DMS 273 (cell line): ENCODE results near the gene CEP295NL.
A peak's percentile ranks its signal among the peaks of the same experiment; 100 is the strongest.
"Not testable (repeated sequence)": the region's sequence is repeated elsewhere in the genome, so short reads cannot be mapped to it uniquely, and the experiment has no call there.

Experiments used
- DNase-seq: peaks from one replicate; lab custom pipeline; 2025; ENCODE audit not compliant: unreplicated experiment; lab: John Stamatoyannopoulos, UW

CEP295NL gene, protein sequence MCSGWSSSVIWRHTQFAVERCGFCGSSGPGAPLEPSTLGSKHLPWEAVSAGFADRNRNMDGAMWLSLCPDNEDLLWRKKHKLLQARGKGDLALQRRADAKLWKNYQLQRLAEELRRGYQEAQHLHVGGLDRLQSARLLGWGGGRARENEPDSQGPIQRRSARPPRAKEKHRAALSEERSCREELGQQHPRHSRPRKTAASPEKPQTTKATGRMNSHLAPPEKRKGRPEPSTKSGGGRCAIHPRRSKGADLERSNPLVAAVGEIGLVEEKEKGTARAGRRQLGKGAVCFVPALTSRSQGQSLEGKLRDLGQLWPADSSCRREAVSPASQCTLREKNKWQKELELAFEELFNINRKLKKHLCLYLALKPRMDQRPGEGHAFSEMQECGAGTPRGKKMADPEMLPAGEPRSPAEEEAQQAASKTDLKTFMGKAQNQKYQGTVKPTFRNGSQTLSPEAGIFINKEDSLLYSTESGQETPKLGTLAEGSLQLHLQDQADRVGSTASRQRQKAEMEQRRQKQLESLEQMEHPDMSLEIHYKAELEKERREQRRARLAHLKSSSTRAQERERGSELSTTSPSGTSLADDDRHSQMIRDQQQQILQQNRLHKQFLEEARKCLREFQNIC

DNA sequence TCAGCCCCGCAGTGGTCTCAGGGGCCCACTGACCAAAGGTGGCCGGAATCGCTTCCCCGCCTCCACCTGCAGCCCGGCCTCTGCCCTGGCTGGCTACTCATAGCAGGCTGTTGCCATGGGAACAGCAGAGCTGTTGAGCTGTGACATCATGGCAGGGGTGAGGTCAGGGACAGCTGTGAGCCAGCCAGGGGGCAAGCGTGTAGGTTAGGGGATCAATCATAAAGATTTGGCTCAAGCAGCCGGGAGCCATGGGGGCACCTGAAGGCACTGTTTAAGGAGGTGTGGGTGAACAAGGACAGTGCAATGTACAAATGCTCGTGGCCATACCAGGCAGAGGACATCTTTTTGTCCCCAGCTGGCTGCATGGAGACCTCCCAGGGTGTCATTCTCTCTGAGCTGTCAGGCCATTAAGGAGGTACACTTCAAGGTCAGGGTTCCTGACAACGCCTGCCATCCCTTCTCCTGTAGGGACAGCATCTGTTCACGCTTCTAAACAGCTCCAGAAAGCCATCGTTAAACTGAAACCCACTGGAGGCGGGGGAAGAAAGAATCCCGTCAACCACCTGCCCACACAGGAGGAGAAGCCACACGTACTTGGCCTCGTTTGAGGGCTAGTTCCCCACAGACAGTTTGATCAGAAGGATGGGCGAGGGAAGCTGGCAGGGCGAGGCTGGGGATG lies at the start of gene CEP295NL:
Gene CEP295NL, minus strand, starts transcription at position 101 of the 679 bp plus-strand sequence. CDS start 1,373 bp downstream, outside the sequence.
- DNase-seq = peak; percentile 53

DNA sequence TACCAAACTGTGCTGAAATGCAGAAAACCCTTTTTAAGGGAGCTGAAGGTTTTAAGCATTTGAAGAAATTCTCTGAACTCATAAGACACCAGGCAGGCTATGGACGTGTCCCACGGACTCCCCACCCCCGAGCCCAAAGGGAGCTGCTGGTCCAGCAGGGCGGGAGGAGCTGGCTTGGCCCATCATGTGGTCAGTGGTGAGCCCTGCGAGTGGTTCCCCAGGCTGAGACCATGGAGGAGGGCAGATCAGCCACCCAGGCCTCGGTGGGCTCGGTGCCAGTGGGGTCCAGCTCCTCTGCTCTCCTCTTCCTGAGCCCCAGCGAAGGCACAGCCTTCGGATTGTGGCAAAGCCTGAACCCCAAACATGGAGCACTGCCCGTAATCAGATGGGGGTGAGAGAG lies 49.7 kb upstream of the CEP295NL start:
- no peak for DNase-seq

DNA sequence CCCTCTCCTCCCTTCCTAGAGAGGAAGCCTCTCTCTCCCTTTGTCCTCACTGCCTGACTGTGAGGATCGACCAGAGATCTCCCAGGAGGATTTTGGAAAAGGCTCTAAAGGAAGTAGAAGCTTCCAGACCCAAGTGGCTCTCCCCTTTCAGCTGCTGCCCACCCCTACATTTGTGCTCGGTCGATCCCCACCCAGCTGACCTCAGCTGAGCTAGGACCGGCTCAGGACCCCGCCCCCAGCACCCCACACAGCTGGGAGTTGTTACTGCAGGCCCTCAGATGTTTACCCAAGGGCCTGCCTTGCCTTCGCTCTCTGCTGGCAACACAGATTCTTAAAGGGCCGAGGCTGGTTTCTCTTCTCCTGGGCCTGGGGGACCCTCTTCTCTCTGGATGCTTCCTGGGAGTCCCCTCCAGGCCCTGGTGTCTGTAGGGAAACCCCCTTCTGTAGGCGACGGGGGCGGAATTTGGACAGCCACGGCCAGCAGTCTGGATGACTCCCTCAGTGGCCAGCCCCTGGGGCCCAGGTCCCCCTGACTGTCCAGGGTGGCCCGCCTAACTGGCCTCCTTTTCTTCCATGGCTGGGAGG lies 49.1 kb upstream of the CEP295NL start:
- DNase-seq = no peak

DNA sequence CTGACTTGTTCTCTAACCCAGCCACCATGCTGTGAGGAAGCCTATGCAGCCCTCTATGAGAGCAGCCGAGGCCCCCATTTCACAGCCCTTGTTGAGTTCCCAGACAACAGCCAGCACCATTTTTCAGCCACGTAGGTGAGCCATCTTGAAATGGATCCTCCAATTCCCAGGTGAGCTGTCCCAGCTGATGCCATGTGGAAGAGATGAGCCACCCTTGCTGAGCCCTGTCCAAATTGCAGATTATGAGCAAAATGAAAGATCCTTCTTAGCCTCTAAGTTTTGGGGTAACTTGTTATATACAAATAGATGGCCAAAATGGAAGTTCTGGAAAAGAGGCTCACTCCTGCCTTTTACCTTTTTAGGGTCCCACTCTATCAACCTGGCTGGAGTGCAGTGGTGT lies 47.9 kb upstream of the CEP295NL start:
- no peak for DNase-seq

DNA sequence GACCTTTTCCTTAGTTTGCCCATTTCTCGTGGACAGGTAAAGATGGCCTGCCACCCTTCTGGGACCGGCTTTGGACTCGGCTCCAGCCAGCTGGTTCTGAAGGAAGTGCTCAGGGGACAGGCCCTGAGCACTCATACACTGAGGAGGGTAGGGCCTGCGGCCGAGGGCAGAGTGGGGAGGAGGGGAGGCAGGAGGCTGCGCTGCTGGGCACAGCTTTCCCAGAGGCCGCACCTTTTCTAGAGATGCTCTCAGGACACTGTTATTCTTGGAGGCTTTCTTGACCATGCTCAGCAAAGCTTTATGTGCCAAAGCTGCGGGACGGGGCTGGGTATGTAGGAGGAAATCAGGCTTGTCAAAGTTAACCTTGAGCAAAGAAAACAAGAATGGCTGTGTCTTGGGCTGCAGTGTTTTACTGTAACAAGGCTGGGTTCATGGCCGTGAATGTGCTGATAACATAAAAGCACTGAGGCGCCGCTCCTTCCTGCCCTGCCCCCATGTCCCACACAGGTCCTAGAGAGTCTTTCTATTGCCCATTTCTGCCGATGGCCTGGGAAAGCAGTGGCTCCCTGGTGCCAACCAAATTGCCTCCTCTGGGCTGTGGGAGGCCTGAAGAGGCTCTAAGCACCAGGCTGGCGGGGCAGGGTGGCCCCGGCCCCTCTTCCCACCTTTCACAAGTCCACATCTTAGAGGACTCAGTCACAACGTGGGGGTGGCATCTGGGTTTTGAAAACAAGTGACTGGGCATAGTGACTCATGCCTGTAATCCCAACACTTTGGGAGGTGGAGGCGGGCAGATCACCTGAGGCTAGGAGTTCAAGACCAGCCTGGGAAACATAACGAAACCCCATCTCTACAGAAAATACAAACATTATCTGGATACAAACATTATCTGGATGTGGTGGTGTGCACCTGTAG lies 44.5 kb upstream of the CEP295NL start:
- no peak for DNase-seq

DNA sequence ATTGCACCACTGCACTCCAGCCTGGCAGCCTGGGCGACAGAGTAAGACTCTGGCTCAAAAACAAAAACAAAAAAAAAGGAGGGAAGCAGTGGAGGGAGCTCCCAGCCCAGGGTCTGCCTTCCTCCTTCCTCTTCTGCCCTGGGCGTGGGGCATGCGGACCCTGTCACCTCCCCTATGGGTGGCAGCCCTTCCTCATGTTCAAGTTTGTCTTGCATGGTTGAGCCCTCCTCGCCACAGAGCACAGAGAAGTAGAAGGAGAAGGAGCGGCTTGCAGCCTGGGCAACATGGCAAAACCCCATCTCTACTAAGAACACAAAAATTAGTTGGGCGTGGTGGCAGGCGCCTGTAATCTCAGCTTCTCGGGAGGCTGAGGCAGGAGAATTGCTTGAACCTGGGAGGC lies 43.6 kb upstream of the CEP295NL start:
- DNase-seq = no peak

DNA sequence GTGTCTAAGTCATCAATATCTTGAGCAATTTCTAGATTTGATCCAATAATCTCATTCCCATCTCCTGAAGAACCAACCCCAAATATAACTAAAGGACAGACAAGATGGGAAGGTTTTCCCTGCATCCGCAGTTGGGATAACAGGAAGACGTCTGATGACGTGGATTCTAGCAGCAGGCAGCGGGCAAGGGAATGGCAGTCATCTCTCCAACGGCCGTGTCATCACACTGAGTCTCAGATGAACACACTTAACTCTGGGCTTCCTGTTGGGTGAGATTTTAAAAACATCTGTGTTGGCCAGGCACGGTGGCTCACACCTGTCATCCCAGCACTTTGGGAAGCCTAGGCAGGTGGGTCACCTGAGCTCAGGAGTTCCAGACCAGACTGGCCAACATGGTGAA lies 43.1 kb upstream of the CEP295NL start:
- no peak for DNase-seq

DNA sequence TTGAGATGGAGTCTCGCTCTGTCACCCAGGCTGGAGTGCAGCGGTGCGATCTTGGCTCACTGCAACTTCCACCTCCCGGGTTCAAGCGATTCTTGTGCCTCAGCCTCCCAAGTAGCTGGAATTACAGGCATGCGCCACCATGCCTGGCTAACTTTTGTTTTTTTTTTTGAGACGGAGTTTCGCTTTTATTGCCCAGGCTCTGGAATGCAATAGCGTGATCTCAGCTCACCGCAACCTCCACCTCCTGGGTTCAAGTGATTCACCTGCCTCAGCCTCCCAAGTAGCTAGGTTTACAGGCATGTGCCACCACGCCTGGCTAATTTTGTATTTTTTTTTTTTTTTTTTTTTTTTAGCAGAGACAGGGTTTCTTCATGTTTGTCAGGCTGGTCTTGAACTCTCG lies 42.5 kb upstream of the CEP295NL start:
- DNase-seq = not testable (repeated sequence)

DNA sequence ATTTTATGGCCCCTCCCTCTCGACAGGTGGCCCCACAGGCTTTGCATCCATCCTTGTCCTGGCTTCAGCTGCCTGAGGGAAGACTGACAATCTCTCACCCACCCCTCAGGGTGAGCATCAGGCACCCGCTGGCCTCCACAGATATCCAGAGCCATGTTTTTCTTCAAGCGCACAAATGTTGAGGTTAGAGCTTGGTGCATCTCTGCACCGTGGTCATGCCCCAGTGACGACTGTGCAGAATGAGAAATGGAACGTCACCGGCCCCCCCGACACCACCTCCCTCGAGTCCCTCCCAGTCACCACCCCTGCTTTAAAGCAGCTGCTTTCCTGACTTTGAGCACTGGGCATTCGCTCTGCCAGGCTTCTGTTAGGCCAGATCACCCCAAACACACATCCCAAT lies 42.0 kb upstream of the CEP295NL start:
- DNase-seq = no peak

DNA sequence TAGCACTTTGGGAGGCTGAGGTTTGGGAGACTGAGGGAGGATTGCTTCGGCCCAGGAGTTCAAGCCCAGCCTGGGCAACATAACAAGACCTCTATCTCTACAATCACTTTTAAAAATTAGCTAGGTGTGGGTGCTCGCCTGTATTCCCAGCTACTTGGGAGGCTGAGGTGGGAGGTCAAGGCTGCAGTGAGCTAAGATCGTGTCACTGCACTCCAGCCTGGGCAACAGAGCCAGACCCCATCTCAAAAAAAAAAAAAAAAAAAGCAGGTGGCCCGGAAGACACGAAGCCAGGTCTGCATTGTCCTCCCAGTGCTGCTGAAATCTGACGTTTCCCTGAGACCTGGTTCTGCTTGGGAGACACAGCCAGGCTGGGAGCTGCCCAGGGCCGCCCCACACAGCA lies 41.0 kb upstream of the CEP295NL start:
- DNase-seq = no peak

DNA sequence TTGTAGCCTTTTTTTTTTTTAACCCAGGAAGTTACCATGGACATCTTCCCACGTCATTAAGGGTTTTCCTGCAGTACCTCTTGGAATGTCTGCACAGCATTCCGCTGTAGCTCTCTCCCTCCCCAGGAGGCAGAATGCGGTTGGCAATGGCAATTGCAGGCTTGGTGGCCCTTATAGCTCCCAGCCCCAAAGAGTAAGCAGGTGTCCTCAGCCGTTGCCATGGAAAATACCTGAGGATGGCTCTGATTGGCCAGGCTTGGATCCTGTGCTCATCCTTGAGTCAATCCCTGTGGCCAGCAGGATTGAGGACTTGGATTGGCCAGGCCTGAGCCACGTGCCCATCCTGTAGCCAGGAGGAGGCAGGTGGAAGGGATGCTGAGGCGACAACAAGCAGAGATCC lies 37.7 kb upstream of the CEP295NL start:
- no peak for DNase-seq

DNA sequence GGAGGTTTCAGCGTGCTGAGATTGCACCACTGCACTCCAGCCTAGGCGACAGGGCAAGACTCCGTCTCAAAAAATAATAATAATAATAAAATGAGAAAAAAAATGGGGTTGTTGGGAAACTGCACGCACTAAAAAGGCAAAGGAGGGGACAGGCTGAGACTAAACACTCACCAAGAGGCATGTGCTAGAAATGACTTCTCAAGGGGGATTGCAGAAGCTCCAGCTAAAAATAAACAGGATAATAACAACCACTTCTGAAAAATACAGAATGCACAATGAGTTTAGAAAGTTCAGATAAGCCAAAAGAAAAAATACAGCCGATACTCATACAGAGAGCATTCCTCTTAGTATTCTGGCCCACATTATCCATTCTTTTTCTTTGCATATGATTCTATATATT lies 37.3 kb upstream of the CEP295NL start:
- DNase-seq = no peak

DNA sequence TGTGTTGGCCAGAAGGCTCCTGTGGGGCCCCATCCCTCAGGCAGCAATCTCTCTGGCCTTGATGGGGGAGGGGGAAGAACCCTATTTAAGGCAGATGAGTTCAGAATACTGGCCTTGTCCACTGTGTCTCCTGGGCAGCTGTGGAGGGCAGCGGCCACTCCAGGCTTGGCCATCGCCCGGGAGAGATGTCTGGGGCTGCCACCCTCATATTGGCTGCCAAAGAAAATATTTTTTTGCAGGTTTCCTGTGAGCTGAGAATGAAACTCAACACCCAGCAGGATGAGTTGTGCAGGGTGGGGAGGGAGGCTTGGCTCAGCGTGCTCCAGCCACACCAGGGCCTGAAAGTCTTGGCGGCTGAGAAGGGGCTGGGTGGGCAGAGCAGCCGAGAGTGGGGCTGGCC lies 36.6 kb upstream of the CEP295NL start:
- no peak for DNase-seq

DNA sequence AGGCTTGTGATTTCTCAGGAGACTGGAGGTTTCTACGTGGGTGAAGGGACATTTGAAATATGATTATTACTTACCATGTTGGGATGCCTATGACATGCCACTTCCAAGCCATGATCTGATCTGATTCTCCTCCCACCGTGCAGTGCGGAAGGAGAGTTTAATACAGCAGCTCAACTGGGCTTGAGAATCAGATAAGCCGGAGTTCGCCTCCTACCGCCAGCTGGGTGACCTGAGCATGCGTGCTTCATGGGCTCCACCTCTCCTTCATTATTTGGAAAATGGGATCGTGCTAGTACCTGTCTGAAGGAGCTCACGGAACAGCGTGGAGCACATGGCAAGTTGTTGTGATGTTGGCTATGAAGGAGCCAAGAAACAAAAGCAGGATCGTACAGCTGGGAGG lies 34.6 kb upstream of the CEP295NL start:
- DNase-seq = no peak

DNA sequence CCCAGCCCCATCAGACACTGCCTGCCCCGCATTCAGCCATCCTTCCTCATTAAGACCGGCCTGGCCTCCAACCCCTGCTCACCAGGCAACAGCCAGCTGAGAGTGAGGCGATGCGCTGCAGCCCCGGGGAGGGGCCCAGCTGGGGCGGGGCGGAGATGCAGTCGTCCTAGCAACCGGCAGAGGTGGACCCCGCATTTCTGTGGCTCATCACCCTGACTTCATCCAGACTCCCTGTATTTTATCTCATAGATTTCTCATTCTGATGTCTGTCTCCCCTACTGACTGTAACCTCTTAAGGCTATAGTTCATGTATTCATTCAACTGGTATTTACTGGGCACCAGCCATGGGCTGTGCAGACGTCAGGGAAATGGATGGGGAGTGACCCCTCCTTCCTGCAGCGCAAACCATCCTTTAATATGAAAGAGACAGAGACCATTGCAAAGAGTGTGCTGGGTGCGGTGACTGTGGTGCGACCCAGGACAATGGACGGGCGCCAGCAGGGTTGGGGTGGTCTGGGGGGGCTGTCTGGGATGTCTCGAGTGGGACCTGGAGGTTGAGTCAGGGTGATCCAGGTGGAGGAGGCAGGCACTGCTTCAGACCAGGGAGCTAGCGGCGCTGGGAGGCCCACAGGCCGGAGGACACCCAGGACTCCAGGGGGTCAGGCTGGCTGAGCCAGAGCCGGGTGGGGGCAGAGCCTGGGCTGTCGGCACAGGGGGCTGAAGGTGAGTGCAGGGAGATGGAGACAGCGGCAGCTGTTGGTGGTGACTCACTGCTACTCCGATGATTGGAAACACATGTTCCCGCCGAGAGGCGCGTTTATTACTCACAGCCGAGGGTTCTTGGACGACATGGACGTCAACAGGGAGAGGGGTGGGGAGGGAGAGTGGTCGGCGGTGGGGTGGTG lies 32.7 kb upstream of the CEP295NL start:
- peak; percentile 95 for DNase-seq

DNA sequence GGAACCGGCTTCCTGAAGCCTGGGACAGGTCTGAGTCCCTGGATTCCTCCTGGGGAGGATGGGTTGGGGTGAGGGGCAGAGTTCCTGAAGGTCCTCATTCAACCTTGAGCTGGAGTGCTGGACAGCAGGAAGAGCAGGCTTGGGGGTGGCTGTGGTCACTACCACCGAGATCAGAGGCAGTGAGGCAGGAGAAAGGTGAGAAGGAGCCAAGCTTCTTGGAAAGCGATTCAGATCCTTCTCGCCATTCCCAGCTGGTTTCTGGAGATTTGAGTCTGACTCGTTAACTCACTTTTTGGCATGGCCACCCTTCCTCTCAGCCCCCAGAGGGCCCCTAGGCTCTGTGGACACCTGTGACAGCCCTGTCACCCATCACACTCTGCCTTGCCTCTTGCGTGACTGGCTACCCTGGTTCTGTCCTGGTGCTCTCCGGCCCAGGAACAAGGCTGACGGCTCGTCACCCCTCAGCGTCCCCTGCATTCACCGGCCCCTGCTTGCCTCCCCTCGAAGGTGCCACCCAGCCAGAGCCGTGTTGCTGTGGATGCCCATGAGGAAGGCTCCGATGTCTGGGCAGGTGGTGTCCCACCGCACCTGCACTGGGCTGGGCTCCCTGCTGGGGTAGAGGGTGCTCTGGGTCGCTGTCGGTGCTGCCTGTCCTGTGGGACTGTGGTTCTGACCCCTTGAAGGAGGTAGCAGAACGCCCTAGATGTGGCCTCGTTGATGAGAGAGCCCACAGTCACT lies 31.8 kb upstream of the CEP295NL start:
- peak; percentile 57 for DNase-seq

DNA sequence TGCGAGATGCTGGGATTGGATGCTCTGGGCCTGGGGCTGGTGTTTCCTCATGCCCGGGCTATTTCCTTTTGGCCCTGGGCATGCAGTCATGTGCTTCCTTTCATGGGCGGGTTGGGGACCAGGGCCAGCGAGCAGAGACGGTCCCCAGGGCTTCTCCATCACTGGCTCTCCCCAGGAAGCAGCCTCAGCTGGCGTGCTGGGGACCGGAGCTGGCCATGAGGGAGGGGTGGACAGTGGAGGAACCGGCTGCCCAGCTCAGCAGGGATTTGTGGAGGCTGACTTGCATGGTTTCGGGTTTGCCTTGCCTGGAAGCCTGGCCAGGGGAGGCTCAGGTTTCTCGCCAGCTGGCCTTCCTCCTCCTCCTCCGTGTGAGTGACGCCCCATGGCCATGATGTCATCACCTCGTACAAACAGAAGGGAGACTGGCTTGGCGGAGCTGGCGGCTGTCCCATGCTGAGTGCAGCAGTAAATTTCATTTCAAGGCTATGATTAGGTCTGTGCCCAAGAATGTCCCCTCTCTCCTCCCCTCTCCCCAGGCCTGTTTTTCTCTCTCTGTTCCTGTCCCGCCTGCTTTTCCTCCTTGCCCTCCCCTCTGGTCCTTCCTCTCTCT lies 31.1 kb upstream of the CEP295NL start:
- DNase-seq = peak; percentile 99
